ENCODE results near the gene FLT1. TPM values are rescaled to one million over a fixed set of nuclear protein-coding genes. Genes with fewer than 3 reads are reported as not detected.

FLT1 gene
- polyA plus RNA-seq, 10 donors, result 12.6 to 21.4 (median 16.7) TPM

DNA sequence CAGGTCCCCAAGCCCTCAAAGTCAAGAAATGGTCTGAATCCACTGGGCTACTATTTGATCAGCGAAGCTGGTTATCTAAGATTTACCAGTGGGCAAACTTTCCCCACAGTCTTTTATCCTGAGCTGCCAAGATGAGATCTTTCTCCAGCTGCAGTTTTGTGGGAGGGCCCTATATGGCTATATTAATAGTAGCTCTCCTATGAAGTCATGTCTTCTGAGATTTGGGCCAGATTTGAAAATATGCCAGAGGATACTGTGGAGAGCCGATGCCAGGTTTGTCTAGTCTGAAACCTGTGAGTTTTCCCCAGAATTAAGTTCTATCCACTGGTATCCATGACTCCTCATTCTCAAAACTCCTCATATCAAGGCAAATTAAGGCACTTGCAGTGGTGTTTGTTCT, 173.2 kb downstream of the FLT1 start:
- DNase-seq, result peak in 1 of 3 donors; percentile 56

DNA sequence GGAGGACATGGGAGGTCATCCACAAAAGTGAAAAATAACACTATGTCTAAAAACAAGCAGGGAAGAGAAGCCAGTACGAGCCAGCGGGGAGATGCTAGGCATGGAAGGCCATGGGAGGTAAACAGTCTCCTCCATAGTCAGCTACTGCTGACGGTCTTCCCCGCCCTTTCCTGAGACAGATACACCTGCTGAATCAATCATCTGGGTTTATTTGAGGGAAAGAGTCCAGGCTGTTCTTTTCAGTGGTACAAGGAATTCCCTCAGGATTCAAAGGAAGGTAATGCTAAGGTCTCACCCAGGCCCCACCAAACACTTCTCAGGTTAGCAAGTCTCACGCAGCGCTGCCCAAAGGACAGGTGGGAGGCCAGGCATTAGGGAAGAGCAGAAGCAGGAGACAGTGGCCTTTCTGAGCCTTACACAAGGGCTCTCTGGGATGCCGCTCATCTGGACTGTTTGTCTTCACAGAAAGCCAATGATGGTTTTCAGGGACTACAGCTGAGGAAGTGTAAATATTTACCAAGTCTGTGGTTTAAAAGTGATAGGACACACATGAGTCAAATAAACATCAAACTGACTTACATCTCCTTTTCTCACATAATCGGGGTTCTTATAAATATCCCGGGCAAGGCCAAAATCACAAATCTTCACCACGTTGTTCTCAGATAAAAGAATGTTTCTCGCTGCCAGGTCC, 173.9 kb downstream of the FLT1 start:
- no peak for DNase-seq

DNA sequence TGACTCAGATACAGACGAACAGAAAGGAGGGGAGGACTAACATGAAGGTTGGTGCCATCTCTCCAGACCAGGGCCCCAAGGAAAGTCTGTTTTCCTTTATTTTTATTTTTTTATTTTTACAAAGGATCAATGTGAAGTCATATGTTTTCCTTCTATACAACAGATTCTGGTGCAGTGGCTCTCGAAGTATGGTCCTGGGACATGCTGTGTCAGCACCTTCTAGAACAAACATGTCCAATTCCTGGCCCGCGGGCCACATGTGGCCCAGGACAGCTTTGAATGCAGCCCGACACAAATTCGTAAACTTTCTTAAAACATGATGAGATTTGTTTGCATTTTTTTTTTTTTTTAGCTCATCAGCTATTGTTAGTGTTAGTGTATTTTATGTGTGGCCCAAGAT, 174.7 kb downstream of the FLT1 start:
- no peak for DNase-seq

DNA sequence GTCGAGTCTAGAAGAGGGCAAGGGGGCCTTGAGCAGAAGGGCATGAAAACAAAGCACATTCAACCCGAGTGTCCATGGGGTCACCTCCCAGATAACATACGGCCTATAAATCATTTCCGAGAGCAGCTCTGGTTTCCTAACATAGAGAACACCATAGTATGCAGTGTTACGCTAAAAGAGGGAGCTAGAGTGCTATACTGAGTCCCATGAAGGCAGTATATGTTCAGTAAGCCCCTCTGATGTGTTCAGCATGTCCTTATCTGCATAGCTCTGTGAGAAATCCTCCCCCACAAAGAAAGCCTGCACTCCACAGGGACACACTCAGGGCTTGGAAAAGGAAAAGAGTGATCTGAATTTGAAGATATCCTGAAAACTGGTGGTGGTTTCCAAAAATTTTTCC, 175.4 kb downstream of the FLT1 start:
- DNase-seq, result peak in 1 of 3 donors; percentile 28

DNA sequence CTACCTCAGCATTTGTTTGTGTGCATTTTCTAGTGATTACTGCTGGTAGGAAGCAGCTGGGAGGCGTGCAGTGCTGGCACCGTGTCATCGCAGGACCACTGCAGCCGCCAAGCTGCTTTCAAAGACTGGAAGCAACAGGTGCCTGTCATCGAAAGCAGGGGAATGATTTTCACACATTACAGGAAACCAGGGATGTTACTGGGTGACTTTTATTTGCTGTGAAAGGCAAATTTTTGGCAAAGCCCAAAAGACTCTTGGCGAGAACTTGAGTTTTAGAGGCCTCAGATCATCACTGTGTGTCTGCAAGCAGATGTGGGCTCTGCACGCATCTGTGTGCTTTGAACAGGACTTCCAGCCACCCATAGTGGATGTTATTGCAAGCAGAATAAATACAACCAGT, 176.4 kb downstream of the FLT1 start:
- DNase-seq, result peak; percentile 51 to 78 (median 57)

DNA sequence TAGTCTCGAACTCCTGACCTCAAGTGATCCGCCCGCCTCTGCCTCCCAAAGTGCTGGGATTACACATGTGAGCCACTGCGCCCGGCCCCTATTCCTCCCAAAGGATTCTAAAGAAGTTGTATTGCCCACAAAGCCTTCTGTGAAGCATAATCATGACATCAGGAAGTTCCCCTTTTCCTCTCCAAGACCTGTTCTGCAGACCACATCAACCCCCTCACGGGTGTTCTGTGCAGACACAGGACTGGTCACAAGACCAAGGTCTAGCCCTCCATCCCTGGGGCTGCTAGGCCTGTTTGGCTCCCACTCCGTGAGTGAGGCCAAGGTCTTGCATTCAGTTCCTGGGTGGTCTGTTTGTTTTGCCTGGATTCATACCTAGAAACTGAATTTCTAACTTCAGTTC, 178.1 kb downstream of the FLT1 start:
- no peak for DNase-seq

DNA sequence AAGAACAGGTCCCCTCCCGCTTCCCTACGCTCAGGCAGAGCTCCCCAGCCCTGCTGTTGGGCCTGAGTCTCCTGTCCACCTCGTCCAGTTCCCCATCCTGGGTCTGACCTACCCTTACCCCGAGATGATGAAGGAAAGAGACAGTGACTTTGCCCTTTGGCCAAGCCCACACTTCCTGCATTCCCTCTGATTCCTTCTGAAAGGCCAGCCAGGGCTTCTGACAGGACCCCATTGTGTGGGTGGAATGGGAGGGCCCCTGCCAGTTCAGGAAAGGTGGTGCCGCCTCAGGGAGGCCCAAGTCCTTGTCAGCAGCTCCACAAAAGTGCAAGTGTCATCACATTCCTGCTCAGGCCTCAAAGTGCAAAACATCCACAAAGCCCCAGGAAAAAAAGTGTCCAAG, 178.8 kb downstream of the FLT1 start:
- DNase-seq, result no peak

DNA sequence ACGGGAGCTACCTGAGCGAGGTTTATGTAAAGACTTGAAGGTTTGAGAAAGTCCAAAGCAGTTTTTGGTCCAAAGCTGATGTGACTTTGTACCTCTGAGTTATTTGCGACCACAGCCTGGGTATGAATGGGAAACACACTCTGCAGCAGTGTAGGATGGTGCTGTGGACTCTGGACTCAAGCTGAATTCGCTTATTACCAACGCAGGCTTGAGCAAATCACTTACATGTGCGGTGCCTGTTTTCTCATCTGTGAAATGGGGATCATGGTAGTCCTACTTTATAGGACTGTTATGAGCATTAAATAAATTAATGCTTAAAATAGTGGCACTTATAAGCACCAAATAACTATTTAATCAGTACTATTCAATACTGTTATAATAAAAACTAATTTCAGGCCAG, 180.0 kb downstream of the FLT1 start:
- DNase-seq, result no peak

DNA sequence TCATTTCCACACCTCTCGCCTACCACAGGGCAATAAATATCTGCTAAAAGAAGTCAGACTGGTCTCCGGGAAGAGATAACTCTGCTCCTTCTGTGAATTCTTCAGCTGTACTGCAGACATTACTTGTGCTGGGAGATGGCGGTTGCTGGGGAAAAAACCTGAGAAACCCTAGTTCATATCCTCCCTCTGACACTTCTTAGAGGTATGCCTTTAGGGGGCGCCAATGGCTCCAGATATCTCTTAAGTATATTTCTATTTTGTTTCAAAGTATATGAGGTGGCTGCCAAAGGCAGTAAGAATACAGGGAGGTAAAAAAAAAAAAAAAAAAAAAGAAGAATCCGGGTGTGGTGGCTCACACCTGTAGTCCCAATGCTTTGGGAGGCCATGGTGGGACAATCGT, 181.3 kb downstream of the FLT1 start:
- no peak for DNase-seq

DNA sequence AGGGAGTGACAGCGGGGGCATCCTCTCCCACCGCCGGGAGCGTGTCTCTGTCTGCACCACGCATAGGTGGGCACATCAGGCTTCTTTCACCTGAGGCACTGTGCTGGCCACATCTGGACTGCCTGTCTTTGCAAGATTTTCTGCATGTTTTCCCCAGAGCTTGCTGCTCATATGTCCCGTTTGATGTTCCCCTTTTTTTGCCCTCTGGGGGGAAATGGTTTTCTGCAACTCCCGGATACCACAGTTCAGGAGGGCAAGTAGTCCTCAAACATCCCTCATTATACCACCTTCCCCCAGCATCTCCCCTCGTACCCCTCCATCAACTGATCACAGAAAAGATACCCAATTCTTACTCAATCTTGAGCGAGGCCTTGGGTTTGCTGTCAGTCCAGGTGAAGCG, 188.6 kb downstream of the FLT1 start:
- DNase-seq, result no peak

DNA sequence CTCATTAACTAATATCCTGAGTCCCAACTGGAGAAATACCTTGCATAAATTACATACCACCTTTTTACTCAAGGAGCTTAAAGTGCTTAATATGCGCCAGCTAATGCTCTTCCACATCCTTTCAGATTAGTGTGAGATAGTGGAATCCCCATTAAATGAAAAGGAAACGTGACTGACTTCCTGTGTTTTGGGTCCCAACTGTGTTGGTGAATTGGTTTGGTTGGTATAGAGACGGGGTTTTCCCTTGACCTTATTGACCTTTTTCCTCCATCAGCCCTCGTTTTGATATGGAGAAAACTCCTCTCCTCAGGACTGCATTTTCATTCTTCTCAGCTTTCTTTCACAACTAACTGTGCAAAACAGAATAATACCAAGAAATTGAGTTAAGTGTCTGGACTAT, 193.1 kb downstream of the FLT1 start:
- no peak for DNase-seq

DNA sequence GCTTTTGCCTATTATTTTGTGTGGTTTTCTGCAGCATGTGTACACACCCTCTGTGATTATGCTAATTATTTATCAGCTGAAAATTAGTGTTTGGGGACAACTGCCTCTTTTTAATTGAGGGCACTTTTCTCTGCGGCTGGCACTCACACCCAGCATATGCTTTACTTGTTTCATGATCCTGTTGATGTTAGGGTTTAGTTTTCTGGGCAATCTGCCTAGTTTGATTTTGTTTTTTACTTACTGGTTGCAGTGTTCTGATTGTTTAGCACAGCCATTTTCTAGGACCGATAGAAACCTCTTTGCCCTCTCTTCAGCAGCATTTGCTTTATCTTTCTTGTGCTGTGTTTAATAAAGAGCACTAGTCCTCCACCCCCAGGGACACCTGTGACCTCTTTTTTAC, 195.0 kb downstream of the FLT1 start:
- DNase-seq, result no peak

DNA sequence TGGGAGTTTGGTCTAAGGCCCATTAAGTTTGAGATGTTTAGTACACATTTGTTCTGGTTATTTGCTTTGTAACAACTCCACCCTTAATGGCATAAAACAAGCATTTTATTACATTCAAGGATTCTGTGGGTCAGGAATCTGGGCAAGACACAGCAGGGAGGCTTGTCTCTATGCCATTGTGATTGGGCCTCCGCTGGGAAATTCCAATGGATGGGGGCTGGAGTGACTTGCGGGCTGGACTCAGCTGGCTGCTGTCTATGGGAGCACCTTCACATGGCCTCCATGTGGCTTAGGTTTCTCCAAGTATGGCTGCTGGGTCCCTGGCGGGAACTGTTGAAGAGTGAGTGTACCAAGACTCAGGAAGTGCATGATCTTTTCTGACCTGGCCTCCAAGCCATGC, 197.6 kb downstream of the FLT1 start:
- no peak for DNase-seq

DNA sequence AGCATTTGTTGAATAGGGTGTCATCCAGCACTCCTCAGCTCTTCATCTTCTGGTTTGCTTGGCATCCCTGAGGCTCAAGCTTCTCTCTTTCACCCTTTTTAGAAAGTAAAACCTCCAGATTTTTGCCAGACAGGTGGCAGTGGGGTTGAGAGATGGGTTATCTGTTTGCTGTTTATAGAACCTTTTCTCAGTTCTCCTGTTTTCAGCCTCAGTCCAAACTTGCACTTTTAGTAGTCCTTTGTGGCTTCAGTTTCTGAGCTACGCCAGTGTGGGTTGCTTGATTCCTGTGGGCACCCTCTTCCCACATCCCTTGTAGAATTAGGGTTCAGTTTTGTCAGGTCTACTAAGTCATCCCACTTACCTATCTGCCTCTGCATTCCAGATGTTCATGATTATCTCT, 208.7 kb downstream of the FLT1 start:
- no peak for DNase-seq

DNA sequence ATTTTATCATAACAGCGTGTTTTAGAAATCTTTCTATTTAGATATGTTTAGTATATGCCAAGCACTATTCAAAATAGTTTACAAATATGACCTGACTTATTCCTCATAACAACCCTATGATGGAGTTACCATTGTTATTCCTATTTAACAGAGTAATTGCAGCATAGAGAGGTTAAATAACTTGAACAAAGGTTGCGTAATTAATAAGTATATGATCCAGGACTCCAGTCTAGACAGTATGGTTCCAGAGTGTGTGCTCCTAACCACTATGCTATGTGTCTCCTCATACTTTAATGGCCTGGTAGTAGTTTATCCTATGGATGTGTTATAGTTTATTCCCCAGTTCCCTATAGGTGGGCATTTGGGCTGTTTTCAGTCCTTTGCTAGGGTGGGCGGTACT, 211.3 kb downstream of the FLT1 start:
- DNase-seq, result no peak

DNA sequence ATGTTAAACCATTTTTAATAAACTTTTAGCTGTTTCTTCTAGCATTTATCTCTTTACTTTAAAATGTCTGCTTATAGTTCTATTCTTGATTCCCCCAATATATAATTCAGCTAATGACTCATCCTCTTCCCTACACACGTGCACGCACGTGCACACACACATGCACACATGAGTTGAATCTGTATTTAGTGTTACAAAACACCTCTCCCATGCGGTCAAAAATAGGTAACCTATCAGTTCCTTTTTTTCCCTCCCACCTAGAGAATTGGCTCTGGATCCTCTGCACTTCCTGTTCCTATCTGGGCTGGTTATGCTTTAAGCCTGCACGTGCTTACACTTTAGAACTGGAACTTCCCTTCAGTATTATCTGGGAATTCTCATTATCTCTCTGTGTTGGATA, 212.5 kb downstream of the FLT1 start:
- DNase-seq, result no peak

DNA sequence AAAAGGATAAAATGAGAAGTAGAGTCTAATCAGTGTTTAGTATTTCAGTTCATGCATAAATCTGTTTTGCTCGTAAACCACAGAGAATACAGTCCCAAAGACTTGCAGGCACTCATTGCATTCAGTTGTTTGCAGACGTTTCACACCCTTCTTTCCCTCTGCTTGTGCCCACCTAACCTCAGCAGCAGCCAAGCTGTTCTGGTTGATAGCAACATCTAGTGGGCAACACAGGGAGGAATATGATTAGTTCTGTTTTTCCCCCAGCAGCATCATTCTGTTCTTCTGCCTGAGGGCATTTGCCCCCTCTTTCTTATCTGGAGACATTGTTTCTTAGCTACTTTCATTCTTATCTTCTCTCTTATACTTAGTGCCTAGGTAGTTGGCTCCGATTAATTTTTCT, 221.0 kb downstream of the FLT1 start:
- no peak for DNase-seq

DNA sequence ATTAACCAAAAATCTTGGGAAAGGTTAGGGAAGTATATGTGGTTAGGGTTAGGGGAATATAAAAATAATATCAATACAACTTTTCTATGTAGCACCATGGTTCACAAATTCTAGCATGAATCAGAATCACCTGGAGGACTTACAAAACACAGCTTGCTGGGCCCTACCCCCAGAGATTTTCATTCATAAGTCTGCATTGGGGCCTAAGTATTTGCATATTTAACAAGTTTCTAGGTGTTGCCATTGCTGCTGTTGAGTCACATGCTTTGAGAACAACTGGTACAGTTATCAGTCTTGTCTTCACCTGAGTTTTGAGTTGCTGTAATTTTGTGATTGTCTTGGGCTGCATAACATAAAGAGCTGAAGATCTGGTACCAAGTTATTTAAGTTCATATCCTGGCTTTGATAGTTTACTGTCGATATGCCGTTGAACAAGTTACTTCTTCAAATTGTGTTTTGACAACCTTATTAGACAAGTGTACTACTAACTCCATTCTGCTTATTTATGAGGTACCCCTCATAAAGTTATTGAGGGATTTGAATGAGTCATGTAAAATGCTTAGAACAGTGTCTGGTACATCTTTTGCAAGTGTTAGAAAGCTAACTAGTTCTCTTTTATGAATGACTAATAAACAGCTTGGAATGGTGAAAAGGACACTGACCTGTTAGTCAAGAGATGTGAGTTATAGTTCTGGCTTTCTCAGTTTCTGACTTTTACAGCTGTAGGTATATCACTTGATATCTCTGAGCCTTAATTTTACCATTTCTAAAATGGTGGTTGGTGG, 223.7 kb downstream of the FLT1 start:
- no peak for DNase-seq

DNA sequence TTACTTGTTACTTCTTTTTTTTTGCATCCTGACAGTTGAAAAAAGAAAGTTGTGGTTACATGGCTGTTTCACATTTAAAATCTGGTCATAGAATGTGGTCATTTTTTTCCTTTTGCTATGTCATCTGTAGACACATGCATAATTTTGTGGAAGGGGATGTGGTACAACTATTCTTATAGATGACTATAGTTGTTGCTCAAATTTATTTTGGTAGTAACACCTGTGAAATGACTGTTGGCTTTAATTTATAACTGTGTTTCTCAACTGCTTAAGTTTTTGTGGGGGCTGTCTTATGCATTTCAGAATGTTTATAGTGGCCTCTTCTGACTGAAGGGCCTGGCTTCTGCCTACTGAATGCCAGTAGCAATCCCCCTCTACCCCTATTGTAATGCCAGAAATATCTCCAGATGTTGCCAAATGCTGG, 226.1 kb downstream of the FLT1 start:
- DNase-seq, result peak in 2 of 3 donors; percentile 3

DNA sequence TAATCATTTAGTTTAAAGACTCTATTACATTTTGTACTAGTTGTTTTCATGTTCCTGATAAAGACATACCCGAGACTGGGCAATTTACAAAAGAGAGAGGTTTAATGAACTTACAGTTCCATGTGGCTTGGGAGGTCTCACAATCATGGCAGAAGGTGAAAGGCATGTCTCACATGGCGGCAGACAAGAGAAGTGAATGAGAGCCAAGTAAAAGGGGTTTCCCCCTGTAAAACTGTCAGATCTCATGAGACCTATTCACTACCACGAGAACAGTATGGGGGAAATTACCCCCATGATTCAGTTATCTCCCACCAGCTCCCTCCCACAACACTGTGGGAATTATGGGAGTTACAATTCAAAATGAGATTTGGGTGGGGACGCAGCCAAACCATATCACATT, 227.4 kb downstream of the FLT1 start:
- no peak for DNase-seq

DNA sequence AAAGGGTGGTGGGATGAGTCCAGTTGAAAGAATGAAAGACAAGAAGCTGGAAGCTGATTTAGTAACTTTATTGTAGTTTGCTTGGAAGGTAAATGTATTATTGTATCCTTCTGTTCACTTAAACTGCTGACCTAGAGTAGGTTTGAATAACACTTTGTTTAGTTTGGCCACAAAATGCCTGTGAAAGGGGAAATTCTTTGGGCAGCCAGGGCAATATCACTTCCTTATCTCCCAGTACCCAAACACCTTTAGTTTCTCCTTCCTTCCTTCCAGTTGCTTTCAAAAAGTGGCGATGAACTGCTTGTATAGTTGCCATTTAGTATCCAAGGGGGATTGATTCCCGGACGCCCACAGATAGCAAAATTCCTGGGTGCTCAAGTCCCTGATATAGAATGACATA, 236.5 kb downstream of the FLT1 start:
- DNase-seq, result no peak

DNA sequence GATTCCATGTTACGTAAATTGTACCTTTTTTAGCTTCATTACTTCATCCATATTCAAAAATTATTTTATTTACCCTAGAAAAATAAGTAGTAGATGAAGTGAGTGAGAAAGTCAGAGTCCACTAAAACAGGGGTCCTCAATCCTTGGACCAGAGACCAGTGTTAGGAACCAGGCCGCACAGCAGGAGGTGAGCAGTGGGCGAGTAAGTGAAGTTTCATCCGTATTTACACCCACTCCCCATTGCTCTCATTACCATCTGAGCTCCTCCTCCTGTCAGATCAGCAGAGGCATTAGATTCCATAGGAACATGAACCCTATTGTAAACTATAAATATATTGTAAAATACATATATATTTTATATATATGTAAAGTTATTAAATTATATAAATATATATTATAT, 237.6 kb downstream of the FLT1 start:
- no peak for DNase-seq

DNA sequence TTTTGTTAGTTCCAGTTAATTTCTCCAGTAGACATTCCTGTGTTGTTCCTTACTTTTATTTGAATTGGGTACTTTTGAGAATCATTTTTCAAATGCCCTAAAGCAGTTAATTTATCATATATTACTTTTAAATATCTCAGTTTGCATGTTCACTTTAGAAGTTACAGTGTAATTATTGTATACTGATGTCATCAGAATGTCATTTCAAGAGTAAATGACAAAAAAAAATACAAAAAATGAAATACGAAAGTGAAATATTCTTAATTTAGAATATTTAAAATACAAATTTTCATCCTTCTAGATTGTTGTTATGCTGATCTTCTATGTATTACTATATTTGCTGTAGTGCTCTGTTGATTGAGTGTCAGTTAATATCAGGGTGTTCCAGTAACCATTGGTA, 242.4 kb downstream of the FLT1 start:
- no peak for DNase-seq

DNA sequence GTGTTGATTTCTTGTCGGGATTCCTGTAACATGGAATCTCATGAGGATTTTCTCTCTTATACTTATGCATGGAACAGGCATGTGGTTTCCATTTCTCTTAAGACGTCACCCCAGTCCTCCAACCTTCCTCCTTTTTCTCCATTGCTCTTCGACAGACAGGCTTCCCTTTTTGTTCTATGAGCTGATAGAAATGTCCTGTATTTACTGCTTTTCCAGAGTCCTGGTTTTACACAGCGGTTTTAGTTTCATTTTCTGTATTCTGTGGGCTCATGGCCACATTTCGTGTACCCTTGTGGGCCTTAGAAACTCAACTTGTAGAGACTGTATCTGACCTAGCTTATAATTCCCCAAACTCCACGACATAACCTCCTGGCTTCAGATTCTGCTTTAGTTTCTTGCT, 243.5 kb downstream of the FLT1 start:
- peak in 1 of 3 donors; percentile 7 for DNase-seq
